H1 (cell line): Measurements from ENCODE around the gene SENP6. TPM values are rescaled to one million over a fixed set of nuclear protein-coding genes. Genes with fewer than 3 reads are reported as not detected.
"Not testable (repeated sequence)": the region's sequence is repeated elsewhere in the genome, so short reads cannot be mapped to it uniquely, and the experiment has no call there.

ENCODE experiments used
- CTCF ChIA-PET: fragments of 300-600 bp; sonication (Branson Sonifier 250); formaldehyde crosslinking; loops from one replicate; lab custom pipeline; 2021; ENCODE audit not compliant: partially characterized antibody; lab: Charles Lee
- POLR2A ChIA-PET: fragments of 300-600 bp; sonication (Branson Sonifier 250); formaldehyde crosslinking; loops from one replicate; lab custom pipeline; 2021; ENCODE audit warnings: inconsistent platforms; ENCODE audit not compliant: partially characterized antibody; lab: Charles Lee
- DNase-seq, 2 experiments: peaks; one replicate each; pipeline versions ENCODE4 v3.0.0 to v3.0.0-alpha.2; 2010 to 2022; ENCODE audit warnings: low spot score in 2 of 2, low read depth in 1 of 2, mixed read lengths in 1 of 2
- FAIRE-seq: peaks from 2 replicates; lab custom pipeline; 2011; peaks lifted over from hg19 to GRCh38; lab: Jason Lieb, UNC
- H2AFZ ChIP-seq: 2 replicates; pipeline ENCODE4 v1.8.1; 2012; ENCODE audit warnings: low read length, inconsistent platforms
- H2AK5ac ChIP-seq: 2 replicates; pipeline ENCODE4 v1.6.1; 2013; ENCODE audit warnings: low read depth, low read length
- H2BK120ac ChIP-seq: replicated peaks from 2 replicates; pipeline ENCODE3; 2013; ENCODE audit warnings: low read depth, low read length, inconsistent platforms
- H2BK12ac ChIP-seq: 2 replicates; pipeline ENCODE4 v1.6.1; 2013; ENCODE audit warnings: low read depth, low read length
- H2BK15ac ChIP-seq: 2 replicates; pipeline ENCODE4 v1.6.1; 2013; ENCODE audit warnings: low read length
- H2BK20ac ChIP-seq: 2 replicates; pipeline ENCODE4 v1.6.1; 2013; ENCODE audit warnings: low read length
- H2BK5ac ChIP-seq: 2 replicates; pipeline ENCODE4 v1.6.1; 2013; ENCODE audit warnings: low read depth, low read length
- H3K14ac ChIP-seq: 2 replicates; pipeline ENCODE4 v1.6.1; 2013; ENCODE audit warnings: inconsistent platforms; ENCODE audit not compliant: insufficient read length
- H3K18ac ChIP-seq: 2 replicates; pipeline ENCODE4 v1.6.1; 2013; ENCODE audit warnings: low read length; ENCODE audit errors: extremely low read depth
- H3K23ac ChIP-seq: 2 replicates; pipeline ENCODE4 v1.6.1; 2013; ENCODE audit warnings: inconsistent platforms; ENCODE audit not compliant: insufficient read length
- H3K23me2 ChIP-seq: 2 replicates; pipeline ENCODE4 v1.6.1; 2013; ENCODE audit warnings: low read depth, low read length
- H3K27ac ChIP-seq: 2 replicates; pipeline ENCODE4 v1.6.1; 2011; ENCODE audit warnings: low read depth, low read length, inconsistent platforms
- H3K27me3 ChIP-seq, 4 experiments: replicated peaks in 1 of 4; 1 replicate in 1 of 4; 2 replicates in 3 of 4; pipeline versions ENCODE4 v1.6.1 to v1.8.1; 2011 to 2013; ENCODE audit warnings: low read length in 3 of 4, mild to moderate bottlenecking in 3 of 4, inconsistent platforms in 2 of 4, mixed read lengths in 2 of 4, moderate library complexity in 1 of 4; ENCODE audit not compliant: control insufficient read depth in 3 of 4, insufficient read depth in 3 of 4; ENCODE audit errors: extremely low read depth in 1 of 4
- H3K36me3 ChIP-seq, 4 experiments: 2 replicates each; pipeline versions ENCODE4 v1.6.1 to v1.8.1; 2011 to 2013; ENCODE audit warnings: mild to moderate bottlenecking in 4 of 4, low read length in 3 of 4, moderate library complexity in 2 of 4, control low read depth in 1 of 4, inconsistent platforms in 1 of 4; ENCODE audit not compliant: insufficient read depth in 4 of 4, control insufficient read depth in 2 of 4
- H3K4ac ChIP-seq: replicated peaks from 2 replicates; pipeline ENCODE3; 2013; ENCODE audit warnings: low read length, low read depth, mixed read lengths, inconsistent platforms; ENCODE audit not compliant: insufficient read length
- H3K4me1 ChIP-seq, 4 experiments: replicated peaks in 1 of 4; 1 replicate in 1 of 4; 2 replicates in 3 of 4; pipeline versions ENCODE4 v1.6.1 to v1.8.1; 2011 to 2013; ENCODE audit warnings: low read length in 3 of 4, inconsistent platforms in 2 of 4, mixed read lengths in 1 of 4; ENCODE audit not compliant: insufficient read depth in 4 of 4, control insufficient read depth in 3 of 4
- H3K4me2 ChIP-seq, 2 experiments: 2 replicates each; pipeline versions ENCODE4 v1.6.1 to v1.8.1; 2011 to 2013; ENCODE audit warnings: low read depth in 2 of 2, low read length in 2 of 2, control low read depth in 1 of 2, inconsistent platforms in 1 of 2, mild to moderate bottlenecking in 1 of 2; ENCODE audit not compliant: insufficient read depth in 1 of 2
- H3K4me3 ChIP-seq, 4 experiments: fragments of 200-600, 300-600 bp in 1 of 4; sonication (generic), shearing (Covaris generic), sonication (Bioruptor Twin) in 1 of 4; 2 replicates each; pipeline versions ENCODE4 v1.5.1 to v1.8.1; 2011 to 2016; ENCODE audit warnings: low read length in 4 of 4, low read depth in 3 of 4, control low read depth in 2 of 4, inconsistent platforms in 2 of 4, mild to moderate bottlenecking in 2 of 4, mixed read lengths in 1 of 4, moderate library complexity in 1 of 4; ENCODE audit not compliant: insufficient read depth in 2 of 4; ENCODE audit errors: extremely low read depth in 1 of 4
- H3K56ac ChIP-seq: replicated peaks from 2 replicates; pipeline ENCODE3; 2013; ENCODE audit warnings: low read depth, mild to moderate bottlenecking, mixed read lengths, low read length, inconsistent platforms; ENCODE audit not compliant: insufficient read length
- H3K79me1 ChIP-seq: 2 replicates; pipeline ENCODE4 v1.6.1; 2013; ENCODE audit warnings: low read depth, low read length, control low read depth
- H3K79me2 ChIP-seq, 2 experiments: 2 replicates each; pipeline versions ENCODE4 v1.6.1 to v1.8.1; 2012 to 2013; ENCODE audit warnings: low read length in 2 of 2, mild to moderate bottlenecking in 2 of 2, inconsistent platforms in 1 of 2; ENCODE audit not compliant: insufficient read depth in 2 of 2, control insufficient read depth in 1 of 2
- H3K9ac ChIP-seq, 4 experiments: replicated peaks in 1 of 4; 1 replicate in 1 of 4; 2 replicates in 3 of 4; pipeline versions ENCODE4 v1.6.1 to v1.8.1; 2011 to 2013; ENCODE audit warnings: low read depth in 3 of 4, low read length in 3 of 4, control low read depth in 2 of 4, mild to moderate bottlenecking in 2 of 4, moderate library complexity in 2 of 4, inconsistent platforms in 1 of 4; ENCODE audit errors: extremely low read depth in 1 of 4
- H3K9me3 ChIP-seq, 2 experiments: 2 replicates each; pipeline versions ENCODE4 v1.6.1 to v1.8.1; 2012 to 2013; ENCODE audit warnings: mild to moderate bottlenecking in 2 of 2, moderate library complexity in 2 of 2, control low read depth in 1 of 2, inconsistent platforms in 1 of 2, low read depth in 1 of 2, low read length in 1 of 2, mixed read lengths in 1 of 2; ENCODE audit not compliant: insufficient read depth in 2 of 2
- H4K20me1 ChIP-seq, 2 experiments: replicated peaks in 1 of 2; 2 replicates each; pipeline versions ENCODE3 to v1.8.1; 2011 to 2013; ENCODE audit warnings: inconsistent platforms in 2 of 2, low read length in 2 of 2, mild to moderate bottlenecking in 1 of 2; ENCODE audit not compliant: insufficient read depth in 2 of 2, control insufficient read depth in 1 of 2
- H4K5ac ChIP-seq: 2 replicates; pipeline ENCODE4 v1.6.1; 2013; ENCODE audit warnings: low read length, low read depth, mixed read lengths, inconsistent platforms; ENCODE audit not compliant: insufficient read length
- H4K8ac ChIP-seq: 2 replicates; pipeline ENCODE4 v1.8.0; 2013; ENCODE audit warnings: mild to moderate bottlenecking, moderate library complexity, low read length, inconsistent platforms; ENCODE audit not compliant: insufficient read depth; ENCODE audit errors: extremely low read depth
- H4K91ac ChIP-seq: replicated peaks from 2 replicates; pipeline ENCODE3; 2013; ENCODE audit warnings: low read length, mixed read lengths, inconsistent platforms; ENCODE audit not compliant: insufficient read length
- CTCF ChIP-seq, 3 experiments: IDR thresholded peaks; 1 replicate in 2 of 3; 2 replicates in 1 of 3; pipeline versions ENCODE4 v1.5.1 to v1.6.1; 2011; ENCODE audit warnings: low read length in 3 of 3, mild to moderate bottlenecking in 3 of 3, inconsistent platforms in 2 of 3, low read depth in 1 of 3, moderate library complexity in 1 of 3; ENCODE audit not compliant: insufficient read depth in 1 of 3; ENCODE audit errors: control extremely low read depth in 1 of 3
- RAD21 ChIP-seq, 2 experiments: IDR thresholded peaks in 1 of 2; conservative IDR thresholded peaks in 1 of 2; 2 replicates each; pipeline ENCODE4 v1.6.1; 2011; ENCODE audit warnings: low read depth in 2 of 2, low read length in 2 of 2, improper control_type of control experiment in 1 of 2, inconsistent platforms in 1 of 2, mild to moderate bottlenecking in 1 of 2, moderate library complexity in 1 of 2
- WGBS, 2 experiments: shearing (Covaris generic) in 1 of 2; methylation state at CpG; one replicate each; pipeline versions ENCODE4 v1.1.6 to v1.1.7; 2013 to 2015; ENCODE audit warnings: low lambda C conversion rate in 2 of 2, mixed read lengths in 2 of 2, inconsistent platforms in 1 of 2, low coverage in 1 of 2, missing lambda C conversion rate in 1 of 2; ENCODE audit not compliant: insufficient replicate concordance in 2 of 2, insufficient coverage in 1 of 2, insufficient read length in 1 of 2; ENCODE audit errors: extremely low coverage in 1 of 2, missing lambda C conversion rate in 1 of 2; 5-methylcytosine and 5-hydroxymethylcytosine counted together
- polyA plus RNA-seq, 7 experiments: library from polyadenylated mRNA; depleted of rRNA in 3 of 7; stranded (reverse) in 5 of 7; unstranded in 2 of 7; fragments of >200 nt in 5 of 7; fragments of 200-250 nt in 2 of 7; gene quantifications; 1 replicate in 5 of 7; 2 replicates in 1 of 7; 4 replicates in 1 of 7; pipeline versions ENCODE4 v1.2.1 to v1.2.3, GENCODE V29; 2011 to 2013; ENCODE audit warnings: missing spikeins in 2 of 7, mixed read lengths in 2 of 7
- total RNA-seq: library from RNA; stranded (reverse); fragmentation: NEBNext Ultra II Directional; extraction: Animal tissue kit (Norgen Biotek cat#: 25700); gene quantifications from 2 replicates; pipeline ENCODE4 v1.2.1, GENCODE V29; 2021

SENP6 gene
- total and polyA plus RNA-seq, 2 of the 8 experiments (the other 6 are each of a cell fraction or from before 2014, with no cell fraction given): 13.8 to 103 TPM

DNA sequence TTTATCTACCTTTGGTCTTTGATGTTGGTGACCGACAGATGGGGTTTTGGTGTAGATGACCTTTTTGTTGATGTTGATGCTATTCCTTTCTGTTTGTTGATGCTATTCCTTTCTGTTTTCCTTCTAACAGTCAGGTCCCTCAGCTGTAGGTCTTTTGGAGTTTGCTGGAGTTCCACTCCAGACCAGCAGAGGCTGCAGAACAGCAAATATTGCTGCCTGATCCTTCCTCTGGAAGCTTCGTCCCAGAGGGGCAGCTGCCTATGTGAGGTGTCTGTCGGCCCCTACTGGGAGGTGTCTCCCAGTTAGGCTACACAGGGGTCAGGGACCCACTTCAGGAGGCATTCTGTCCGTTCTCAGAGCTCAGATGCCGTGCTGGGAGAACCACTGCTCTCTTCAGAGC is 85.9 kb downstream of the SENP6 start:
- not testable (repeated sequence) for H4K8ac ChIP-seq, H3K9ac ChIP-seq, H3K27me3 ChIP-seq
- peaks cover 0 to 20% (median 2%) of the 10 kb centered on the region in 4 experiments; a peak in 2 of 8 replicates for H3K36me3 ChIP-seq
- TF ChIP-seq RAD21 (IDR thresholded peaks at IDR 0.05 in 1 of 2, conservative IDR thresholded peaks at IDR 0.05 in 1 of 2; ENCODE audit: low read depth in 2 of 2, low read length in 2 of 2): peak; percentile 8 to 30; a peak in 2 of 4 replicates
- TF ChIP-seq CTCF (IDR thresholded peaks at IDR 0.05; ENCODE audit: control extremely low read depth in 1 of 3, insufficient read depth in 1 of 3, low read depth in 1 of 3, low read length in 3 of 3): peak in 2 of 3 experiments; percentile 29 to 31; a peak in 3 of 4 replicates
- TF ChIP-seq, all 59 proteins: peak for 2; not testable (repeated sequence) for 57
- H2BK20ac ChIP-seq, H2BK15ac ChIP-seq, H2AFZ ChIP-seq, H2BK12ac ChIP-seq, H2BK120ac ChIP-seq, H4K91ac ChIP-seq, H3K4me3 ChIP-seq, H4K5ac ChIP-seq, H3K27ac ChIP-seq, H3K56ac ChIP-seq, DNase-seq, H3K23ac ChIP-seq, H4K20me1 ChIP-seq, H2BK5ac ChIP-seq, FAIRE-seq, H3K79me1 ChIP-seq, H3K23me2 ChIP-seq, H2AK5ac ChIP-seq, H3K79me2 ChIP-seq, H3K18ac ChIP-seq, H3K9me3 ChIP-seq, H3K4me2 ChIP-seq, H3K4me1 ChIP-seq, H3K14ac ChIP-seq, H3K4ac ChIP-seq: not testable (repeated sequence)
- ChIA-PET POLR2A (interaction anchor here (0.6 to 1.5 kb wide), 3 partner anchors 11 to 105 kb away, joined by 3 read pairs; no protein-coding TSS in a partner anchor), CTCF (interaction anchor here (0.6 to 2.4 kb wide), 13 partner anchors 9 to 391 kb away, joined by 3 to 16 read pairs (median 4); no protein-coding TSS in a partner anchor)
- WGBS, 2 experiments: 82% methylated on average over 5 of the region's 5 CpGs; no CpG with 5 or more reads in 1 of the 2 experiments
